Activated CD4-positive, alpha-beta T cell treated with anti-CD3 and anti-CD28 coated beads, Interleukin-2, Interleukin-4, amounts not matched to agents 100 ng/mL and 50 ng/mL, durations not matched to agents 16 hours and 8 hours (primary cell): ENCODE data around the gene RNU4-1.
"Not testable (repeated sequence)": the region's sequence is repeated elsewhere in the genome, so short reads cannot be mapped to it uniquely, and the experiment has no call there.

Source experiments
- DNase-seq: peaks from one replicate; pipeline ENCODE4 v3.0.0-alpha.2; 2020; ENCODE audit warnings: low spot score

RNU4-1 gene

DNA sequence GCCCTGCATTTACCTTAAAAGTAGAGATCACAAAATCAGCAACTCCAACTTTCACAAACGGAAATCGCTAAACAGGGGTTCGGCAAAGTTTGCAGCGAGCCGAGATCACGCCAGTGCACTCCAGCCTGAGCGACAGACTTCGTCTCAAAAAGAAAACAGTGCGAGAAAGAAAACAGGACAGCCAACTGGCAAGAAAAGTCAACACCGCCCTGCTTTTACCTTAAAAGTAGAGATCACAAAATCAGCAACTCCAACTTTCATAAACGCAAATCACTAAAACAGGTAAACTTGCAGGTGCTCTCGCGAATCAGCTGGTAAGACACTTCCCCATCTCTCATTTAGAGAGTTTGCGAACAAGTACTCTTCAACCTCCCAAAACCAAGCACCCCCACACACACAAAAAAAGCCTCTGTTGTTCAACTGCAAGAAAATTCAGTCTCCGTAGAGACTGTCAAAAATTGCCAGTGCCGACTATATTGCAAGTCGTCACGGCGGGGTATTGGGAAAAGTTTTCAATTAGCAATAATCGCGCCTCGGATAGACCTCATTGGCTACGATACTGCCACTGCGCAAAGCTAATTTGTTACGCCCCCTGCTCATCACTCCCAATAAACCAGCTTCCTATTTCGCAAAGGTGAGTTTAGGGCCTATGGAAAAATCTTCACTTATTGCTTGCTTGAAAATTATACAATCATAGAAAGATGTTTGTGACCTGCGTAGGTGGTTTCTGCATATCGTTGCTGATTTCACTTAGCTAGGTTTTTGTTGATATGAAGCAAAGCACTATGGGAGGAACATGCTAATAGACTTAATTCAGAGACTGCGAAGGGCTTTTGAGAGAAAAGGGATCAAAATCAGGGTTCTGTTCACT lies at the start of gene RNU4-1:
Gene RNU4-1, minus strand, starts transcription at position 577 of the 871 bp plus-strand sequence.
- peak; percentile 97 for DNase-seq

DNA sequence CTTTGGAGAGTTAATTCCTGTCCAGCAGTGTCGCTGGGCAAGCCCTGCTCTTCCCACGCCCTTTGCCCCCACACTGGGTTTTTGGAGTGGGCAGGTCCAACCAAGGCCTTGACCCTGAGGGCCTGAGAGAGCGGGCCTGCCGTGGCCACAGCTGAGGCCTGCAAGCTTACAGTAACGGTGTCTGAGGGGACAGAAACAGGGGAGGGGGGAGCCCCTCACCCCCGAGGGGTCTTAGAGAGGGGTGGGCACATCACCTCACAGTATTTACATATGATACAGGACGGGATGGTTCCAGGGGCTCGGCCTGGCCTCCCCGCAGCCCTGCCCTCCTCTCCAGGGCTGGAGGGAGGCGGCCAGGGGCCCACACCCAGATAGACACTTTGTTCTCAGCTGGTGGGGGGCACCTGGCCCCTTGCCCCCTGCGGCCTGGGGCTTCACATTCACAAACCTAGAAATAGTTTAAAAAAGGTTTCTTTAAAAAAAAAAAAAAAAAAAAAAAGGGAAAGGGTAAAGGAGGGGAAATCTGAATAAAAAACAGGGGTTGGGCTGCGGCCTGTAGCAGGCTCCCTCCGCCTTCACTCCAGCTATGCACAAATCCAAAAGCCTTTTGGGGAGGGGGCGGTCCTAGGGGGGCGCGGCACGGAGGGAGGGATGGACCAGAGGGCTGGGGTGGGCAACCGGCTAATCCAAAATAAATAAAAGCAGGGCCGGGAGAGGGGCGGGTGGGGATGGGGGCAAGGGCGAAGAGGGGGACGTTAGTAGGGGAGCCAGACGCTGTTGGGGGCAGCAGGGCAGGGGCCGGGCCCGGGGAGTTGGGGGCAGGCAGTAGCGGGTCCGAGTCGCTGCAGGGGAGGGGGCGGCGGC lies 49.4 kb upstream of the RNU4-1 start:
- DNase-seq: no peak

GRCh38 chr12:120339256-120339655 lies 46.2 kb upstream of the RNU4-1 start:
- DNase-seq: no peak

GRCh38 chr12:120337730-120338129 lies 44.7 kb upstream of the RNU4-1 start:
- DNase-seq: no peak

GRCh38 chr12:120336392-120336791 lies 43.4 kb upstream of the RNU4-1 start:
- DNase-seq: not testable (repeated sequence)

GRCh38 chr12:120335447-120335846 lies 42.4 kb upstream of the RNU4-1 start:
- peak; percentile 24 for DNase-seq

GRCh38 chr12:120332523-120332922 lies 39.5 kb upstream of the RNU4-1 start:
- DNase-seq: no peak

GRCh38 chr12:120332041-120332440 lies 39.0 kb upstream of the RNU4-1 start:
- no peak for DNase-seq

- DNase-seq: no peak
Observed at GRCh38 chr12:120331390-120331789, 38.4 kb upstream of the RNU4-1 start.

DNA sequence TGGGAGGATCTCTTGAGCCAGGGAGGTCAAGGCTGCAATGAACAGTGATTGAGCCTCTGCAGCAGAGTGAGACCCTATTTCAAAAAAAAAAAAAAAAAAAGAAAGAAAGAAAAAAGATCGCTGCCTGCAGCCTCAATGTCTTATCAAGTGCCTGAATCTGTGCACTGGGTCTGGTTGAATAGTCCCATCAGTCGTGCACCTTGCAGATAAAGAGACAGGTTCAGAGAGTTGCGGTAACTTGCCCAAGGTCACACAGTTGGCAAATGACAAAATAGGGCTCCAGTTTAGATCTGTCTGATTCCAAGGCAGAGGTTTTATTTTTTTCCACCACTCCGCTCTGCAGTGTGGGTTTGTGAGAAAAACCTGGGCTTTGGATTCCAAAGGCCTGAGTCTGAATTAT lies 35.2 kb upstream of the RNU4-1 start:
- no peak for DNase-seq

DNA sequence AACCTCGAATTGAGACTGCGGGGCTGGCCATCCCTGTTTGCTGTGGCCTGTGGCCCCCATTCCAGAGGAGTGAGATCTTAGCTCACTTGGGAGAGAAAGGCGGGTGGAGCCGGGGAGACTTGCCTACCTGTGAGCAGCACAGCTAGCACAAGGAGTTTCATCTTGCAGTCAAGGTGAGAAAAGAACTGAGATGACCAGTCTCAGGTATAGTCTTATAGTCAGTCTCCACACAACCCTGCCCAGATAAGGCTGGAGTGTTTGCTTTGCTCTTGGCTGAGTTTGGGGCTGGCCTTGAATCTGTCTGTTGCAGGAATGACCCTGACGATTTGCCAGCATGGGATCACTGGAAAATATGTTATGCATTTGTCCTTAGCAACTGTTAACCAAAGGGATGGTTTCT lies 34.6 kb upstream of the RNU4-1 start, which contains the start of gene PLA2G1B:
Gene PLA2G1B, minus strand, starts transcription at position 187 of the 400 bp plus-strand sequence. Its CDS starts 26 bp downstream, at position 161.
- no peak for DNase-seq

- DNase-seq: no peak
Observed at GRCh38 chr12:120324841-120325417, 31.9 kb upstream of the RNU4-1 start.

DNA sequence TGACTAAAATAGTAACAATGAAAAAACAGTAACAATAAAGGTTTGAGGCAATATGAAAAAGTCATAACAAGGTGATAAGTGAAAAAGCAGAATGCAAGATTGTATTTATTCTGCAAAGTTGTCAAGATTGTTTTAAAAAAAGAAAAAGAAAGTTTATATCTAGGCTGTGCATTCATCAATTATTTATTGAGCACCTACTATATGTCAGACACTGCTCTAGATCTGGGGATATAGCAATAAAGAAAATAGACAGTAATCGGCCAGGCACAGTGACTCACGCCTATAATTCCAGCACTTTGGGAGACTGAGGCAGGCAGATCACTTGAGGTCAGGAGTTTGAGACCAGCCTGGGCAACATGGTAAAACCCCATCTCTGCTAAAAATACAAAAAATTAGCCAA lies 30.7 kb upstream of the RNU4-1 start:
- no peak for DNase-seq

GRCh38 chr12:120321382-120322202 lies 28.6 kb upstream of the RNU4-1 start:
- DNase-seq: no peak

- DNase-seq: peak; percentile 100
Observed at GRCh38 chr12:120317224-120318105, 24.4 kb upstream of the RNU4-1 start.

DNA sequence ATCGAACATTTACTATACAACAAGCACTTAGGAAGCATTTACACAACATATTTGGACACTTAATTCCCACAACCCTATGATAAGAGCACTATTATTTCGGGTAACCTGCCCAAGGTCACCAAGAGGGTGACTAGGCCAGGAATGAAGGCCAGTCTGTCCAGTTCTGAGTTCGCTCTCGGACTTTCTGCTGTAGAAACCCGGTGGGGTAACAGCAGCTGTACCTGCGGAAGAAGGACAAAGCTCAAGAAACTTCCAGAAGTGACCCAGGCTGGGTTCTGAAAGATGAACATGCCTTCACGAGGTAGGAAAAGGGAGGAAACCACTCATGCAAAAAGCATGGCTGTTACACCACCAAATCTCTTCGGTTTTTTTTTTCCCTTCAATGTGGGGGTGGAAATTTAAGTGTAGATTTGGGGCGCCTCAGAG lies 23.8 kb upstream of the RNU4-1 start:
- DNase-seq: no peak

GRCh38 chr12:120314220-120314619 lies 21.2 kb upstream of the RNU4-1 start:
- DNase-seq: no peak

- peak; percentile 93 for DNase-seq
Observed at GRCh38 chr12:120301962-120302815, 9.2 kb upstream of the RNU4-1 start, which contains the start of gene SIRT4. SIRT4 (plus strand) TSS chr12:120302321; CDS start chr12:120303562, 1,241 bp downstream.

DNA sequence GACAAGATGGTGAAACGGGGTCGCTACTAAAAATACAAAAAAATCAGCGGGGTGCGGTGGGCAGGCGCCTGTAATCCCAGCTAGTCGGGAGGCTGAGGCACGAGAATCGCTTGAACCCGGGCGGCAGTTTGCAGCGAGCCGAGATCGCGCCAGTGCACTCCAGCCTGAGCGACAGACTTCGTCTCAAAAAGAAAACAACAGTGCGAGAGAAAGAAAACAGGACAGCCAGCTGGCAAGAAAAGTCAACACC lies 701 bp downstream of the RNU4-1 start:
- DNase-seq: no peak
